ENCODE data around the gene ZCCHC17.

The ZCCHC17 gene

GRCh38 chr1:31306278-31306677 is 9.4 kb downstream of the ZCCHC17 start:
- Histone ChIP-seq H4K20me1 (ENCODE audit: insufficient read depth, low read length, poor library complexity, severe bottlenecking) (no peaks in the 10 kb centered on the region), H3K4me2 (ENCODE audit: low read depth, low read length, poor library complexity, severe bottlenecking) (no peak overlapping the region), H3K9me3 (ENCODE audit: insufficient read depth, low read depth, low read length) (no peaks in the 10 kb centered on the region), H3K4me1 (ENCODE audit: insufficient read depth, low read length, poor library complexity, severe bottlenecking) (peaks cover 8% of the 10 kb centered on the region), H3K27me3 (ENCODE audit: insufficient read depth, low read length, poor library complexity, severe bottlenecking) (no peaks in the 10 kb centered on the region), H3K79me2 (ENCODE audit: insufficient read depth, low read length) (peaks cover 3% of the 10 kb centered on the region; the same call in 1 of the 2 replicates), H3F3A (ENCODE audit: low read depth) (no peaks in the 10 kb centered on the region), H3K4me3 (ENCODE audit: low read length, poor library complexity, severe bottlenecking) (no peak overlapping the region), H3K9me2 (replicated peaks; ENCODE audit: low read depth, low read length) (no peaks in the 10 kb centered on the region), H3K9ac (ENCODE audit: low read depth, low read length, poor library complexity, severe bottlenecking) (no peak overlapping the region), H2AFZ (ENCODE audit: low read length) (no peak overlapping the region), H3K36me3 (ENCODE audit: insufficient read depth, low read length) (peaks cover 9% of the 10 kb centered on the region; the same call in 1 of the 2 replicates)
- no peak for TF ChIP-seq CTCF (conservative IDR thresholded peaks at IDR 0.05; ENCODE audit: low read length)
- no peak for TF ChIP-seq EZH2phosphoT487 (IDR thresholded peaks at IDR 0.05; ENCODE audit: borderline replicate concordance)

GRCh38 chr1:31308036-31308435 is 11.2 kb downstream of the ZCCHC17 start:
- H3F3A ChIP-seq (ENCODE audit: low read depth): no peaks in the 10 kb centered on the region

GRCh38 chr1:31310198-31310597 is 13.4 kb downstream of the ZCCHC17 start:
- H3K79me2 ChIP-seq (ENCODE audit: insufficient read depth, low read length): no peaks in the 10 kb centered on the region
- H3K36me3 ChIP-seq (ENCODE audit: insufficient read depth, low read length): peaks cover 29% of the 10 kb centered on the region; the same call in 1 of the 2 replicates
- H3K4me3 ChIP-seq (ENCODE audit: low read length, poor library complexity, severe bottlenecking): no peak overlapping the region
- no peaks in the 10 kb centered on the region for H3K4me1 ChIP-seq (ENCODE audit: insufficient read depth, low read length, poor library complexity, severe bottlenecking)
- H3F3A ChIP-seq (ENCODE audit: low read depth): no peaks in the 10 kb centered on the region
- no peaks in the 10 kb centered on the region for H4K20me1 ChIP-seq (ENCODE audit: insufficient read depth, low read length, poor library complexity, severe bottlenecking)
- no peaks in the 10 kb centered on the region for H3K9me3 ChIP-seq (ENCODE audit: insufficient read depth, low read depth, low read length)
- no peak overlapping the region for H3K4me2 ChIP-seq (ENCODE audit: low read depth, low read length, poor library complexity, severe bottlenecking)
- TF ChIP-seq CTCF (conservative IDR thresholded peaks at IDR 0.05; ENCODE audit: low read length): no peak
- no peak for TF ChIP-seq EZH2phosphoT487 (IDR thresholded peaks at IDR 0.05; ENCODE audit: borderline replicate concordance)
- no peaks in the 10 kb centered on the region for H3K9me2 ChIP-seq (replicated peaks; ENCODE audit: low read depth, low read length)
- H3K9ac ChIP-seq (ENCODE audit: low read depth, low read length, poor library complexity, severe bottlenecking): no peak overlapping the region
- no peak overlapping the region for H2AFZ ChIP-seq (ENCODE audit: low read length)
- no peaks in the 10 kb centered on the region for H3K27me3 ChIP-seq (ENCODE audit: insufficient read depth, low read length, poor library complexity, severe bottlenecking)

More at GRCh38 chr1:31308036-31308435, 11.2 kb downstream of the ZCCHC17 start:
- no peak for TF ChIP-seq EZH2phosphoT487 (IDR thresholded peaks at IDR 0.05; ENCODE audit: borderline replicate concordance)
- TF ChIP-seq CTCF (conservative IDR thresholded peaks at IDR 0.05; ENCODE audit: low read length): no peak
- Histone ChIP-seq H3K4me3 (ENCODE audit: low read length, poor library complexity, severe bottlenecking) (no peak overlapping the region), H3K9me3 (ENCODE audit: insufficient read depth, low read depth, low read length) (no peaks in the 10 kb centered on the region), H4K20me1 (ENCODE audit: insufficient read depth, low read length, poor library complexity, severe bottlenecking) (no peaks in the 10 kb centered on the region), H3K9ac (ENCODE audit: low read depth, low read length, poor library complexity, severe bottlenecking) (no peak overlapping the region), H3K79me2 (ENCODE audit: insufficient read depth, low read length) (peaks cover 3% of the 10 kb centered on the region; the same call in 1 of the 2 replicates), H2AFZ (ENCODE audit: low read length) (no peak overlapping the region), H3K4me2 (ENCODE audit: low read depth, low read length, poor library complexity, severe bottlenecking) (no peak overlapping the region), H3K4me1 (ENCODE audit: insufficient read depth, low read length, poor library complexity, severe bottlenecking) (no peaks in the 10 kb centered on the region), H3K27me3 (ENCODE audit: insufficient read depth, low read length, poor library complexity, severe bottlenecking) (no peaks in the 10 kb centered on the region), H3K36me3 (ENCODE audit: insufficient read depth, low read length) (peaks cover 23% of the 10 kb centered on the region; the same call in 1 of the 2 replicates), H3K9me2 (replicated peaks; ENCODE audit: low read depth, low read length) (no peaks in the 10 kb centered on the region)

Data from Loucy (cell line).